GM19099 (cell line): ENCODE results near the gene APPL2.

ENCODE experiments used
- POLR2A ChIP-seq: IDR thresholded peaks from 3 replicates; pipeline ENCODE4 v1.6.1; 2011; ENCODE audit warnings: low read depth; ENCODE audit not compliant: insufficient read length; ENCODE audit errors: extremely low read depth

APPL2 gene

DNA sequence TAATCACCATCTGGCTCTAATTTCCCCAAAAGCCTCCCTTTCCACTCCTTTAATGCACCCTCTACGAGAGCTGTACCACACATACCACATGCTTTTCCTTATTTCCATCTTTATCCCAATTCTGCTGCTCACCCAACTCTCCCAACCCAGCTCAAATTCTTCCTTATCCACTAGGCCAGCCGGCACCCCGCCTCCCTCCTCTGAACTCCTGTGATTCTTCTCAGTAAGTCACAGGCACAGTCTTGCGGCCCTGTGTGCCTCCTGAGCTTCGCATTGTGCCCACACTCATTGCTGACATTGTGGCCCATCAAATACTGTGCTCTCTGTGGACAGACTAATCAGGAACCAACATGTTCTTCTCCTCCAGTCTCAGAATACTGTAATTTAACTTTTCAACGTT lies 45.4 kb downstream of the APPL2 start:
- no peak for TF ChIP-seq POLR2A

GRCh38 chr12:105189293-105189692 lies 46.7 kb downstream of the APPL2 start:
- no peak for TF ChIP-seq POLR2A

DNA sequence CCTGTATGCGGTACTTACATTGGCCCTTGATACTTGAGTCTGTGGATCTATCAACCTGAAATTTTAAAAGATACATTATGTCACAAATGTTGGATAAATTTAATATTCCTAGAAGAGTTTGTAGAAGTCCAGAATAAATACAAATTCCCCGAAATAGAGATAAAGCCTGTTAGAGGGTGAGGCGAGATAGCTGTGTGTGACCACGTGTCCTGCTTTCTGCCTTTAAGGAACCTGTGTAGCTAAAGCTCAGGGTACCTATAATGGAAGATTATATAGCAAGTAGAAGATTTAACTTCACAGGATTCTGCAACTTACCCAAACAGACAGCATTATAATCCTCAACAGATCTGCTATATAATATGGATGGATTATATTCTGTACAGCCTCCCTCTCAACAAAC lies 58.8 kb downstream of the APPL2 start:
- no peak for TF ChIP-seq POLR2A

- no peak for TF ChIP-seq POLR2A
These were observed 60.5 kb downstream of the APPL2 start for GRCh38 chr12:105175397-105175990.

DNA sequence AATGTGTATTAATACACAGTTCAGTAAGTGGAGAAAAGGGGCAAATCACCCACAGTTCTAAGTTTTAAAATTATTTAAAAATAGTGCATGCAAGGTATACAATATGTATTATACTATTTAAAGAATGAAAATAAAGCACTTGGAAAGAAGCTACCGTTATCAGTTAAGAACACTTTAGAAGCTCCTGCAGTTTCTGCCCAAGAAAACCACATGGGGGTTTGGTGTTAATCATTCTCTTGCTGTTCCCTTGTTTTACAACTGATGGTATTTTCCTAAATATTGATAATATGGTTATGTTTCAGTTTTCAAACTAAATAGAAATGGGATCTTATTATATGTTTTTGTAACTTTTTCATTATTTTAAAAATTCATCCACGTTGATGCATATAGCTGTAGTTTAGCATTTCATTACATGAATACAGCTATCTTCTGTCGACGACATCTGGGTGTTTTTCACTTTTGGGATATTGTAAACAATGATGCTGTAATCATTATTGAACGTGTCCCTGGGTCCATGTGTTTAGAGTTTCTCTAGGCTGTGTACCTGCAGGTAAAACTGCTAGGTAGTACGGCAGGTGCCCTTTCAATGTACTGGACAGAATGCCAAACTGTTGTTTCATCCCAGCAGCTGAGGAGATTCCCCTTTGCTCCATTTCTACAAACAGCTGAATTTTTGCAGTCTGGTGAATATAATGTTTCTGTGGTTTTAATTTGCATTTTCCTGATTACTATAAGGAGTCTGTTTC lies 64.1 kb downstream of the APPL2 start:
- TF ChIP-seq POLR2A: no peak

- no peak for TF ChIP-seq POLR2A
These were observed 65.8 kb downstream of the APPL2 start for GRCh38 chr12:105170139-105170538.

GRCh38 chr12:105168006-105168405 lies 68.0 kb downstream of the APPL2 start:
- no peak for TF ChIP-seq POLR2A

DNA sequence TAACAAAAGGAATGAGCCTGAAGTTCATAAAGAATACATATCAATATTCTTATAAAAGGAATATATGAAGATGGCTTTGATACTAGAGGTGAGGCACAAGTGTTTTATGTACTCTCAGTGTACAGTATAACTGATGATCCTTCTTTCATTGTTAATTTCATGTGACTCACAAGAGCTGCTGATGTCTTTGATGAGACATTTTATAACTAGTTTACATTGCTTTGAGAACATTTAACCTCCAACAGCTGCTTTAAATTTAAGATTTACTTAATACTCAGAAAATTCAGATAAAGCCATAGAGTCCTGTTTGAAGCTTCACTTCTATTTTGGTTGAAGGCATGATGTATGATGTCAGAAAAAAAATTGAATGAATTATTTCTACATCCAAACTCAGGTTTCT lies 68.6 kb downstream of the APPL2 start:
- TF ChIP-seq POLR2A: no peak

DNA sequence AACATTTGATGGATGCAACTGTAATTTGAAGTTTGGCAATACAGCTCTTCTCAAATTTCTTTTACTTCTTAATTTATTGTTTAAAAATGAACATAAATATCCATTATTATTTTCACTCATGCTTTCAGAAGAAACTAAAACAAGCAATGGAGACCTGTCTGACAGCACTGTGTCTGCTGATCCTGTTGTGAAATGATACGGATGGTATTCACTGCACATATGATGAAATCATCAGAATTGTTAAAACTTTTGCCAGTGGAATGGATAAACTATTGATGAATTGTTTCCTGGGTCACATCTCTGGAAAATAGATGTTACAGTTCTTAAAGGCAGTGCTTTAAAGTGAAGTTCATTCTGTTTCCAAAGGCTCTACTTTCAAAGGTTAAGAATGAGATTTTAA lies 69.2 kb downstream of the APPL2 start:
- TF ChIP-seq POLR2A: no peak

DNA sequence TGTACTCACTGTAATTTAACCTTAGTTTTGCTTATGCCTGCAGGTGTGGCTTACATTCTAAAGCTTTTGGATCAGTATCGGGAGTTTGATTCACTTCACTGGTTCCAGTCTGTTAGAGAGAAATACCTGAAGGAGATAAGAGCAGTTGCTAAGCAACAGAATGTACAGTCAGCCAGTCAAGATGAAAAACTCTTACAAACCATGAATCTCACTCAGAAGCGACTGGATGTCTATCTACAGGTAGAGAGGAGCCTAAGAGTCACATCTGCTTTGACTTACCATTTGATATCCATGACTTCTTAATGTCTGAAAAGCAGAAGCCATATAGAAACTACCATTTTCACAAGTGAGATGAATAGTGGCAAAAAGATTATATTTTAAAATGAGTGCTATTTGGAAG lies 71.9 kb downstream of the APPL2 start:
- no peak for TF ChIP-seq POLR2A

DNA sequence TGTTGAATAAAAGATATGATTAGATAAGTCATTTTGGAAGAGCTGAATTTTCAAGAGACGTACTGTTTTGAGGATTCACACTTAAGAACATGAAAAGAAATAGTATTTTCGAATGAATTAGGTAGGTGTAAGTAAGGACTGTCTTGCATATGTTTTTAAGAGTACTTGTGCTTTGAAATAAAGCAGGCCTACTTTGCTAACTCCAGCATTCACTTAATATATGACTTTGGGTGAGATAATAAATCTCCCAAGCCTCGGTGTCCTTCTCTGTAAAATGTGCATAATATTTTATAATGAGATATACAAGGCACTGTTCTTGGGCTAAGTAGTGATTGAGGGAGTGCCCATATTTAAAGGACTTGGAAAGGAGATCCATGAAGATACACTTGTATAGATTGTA lies 73.8 kb downstream of the APPL2 start:
- no peak for TF ChIP-seq POLR2A

GRCh38 chr12:105158876-105159275 lies 77.1 kb downstream of the APPL2 start:
- no peak for TF ChIP-seq POLR2A

DNA sequence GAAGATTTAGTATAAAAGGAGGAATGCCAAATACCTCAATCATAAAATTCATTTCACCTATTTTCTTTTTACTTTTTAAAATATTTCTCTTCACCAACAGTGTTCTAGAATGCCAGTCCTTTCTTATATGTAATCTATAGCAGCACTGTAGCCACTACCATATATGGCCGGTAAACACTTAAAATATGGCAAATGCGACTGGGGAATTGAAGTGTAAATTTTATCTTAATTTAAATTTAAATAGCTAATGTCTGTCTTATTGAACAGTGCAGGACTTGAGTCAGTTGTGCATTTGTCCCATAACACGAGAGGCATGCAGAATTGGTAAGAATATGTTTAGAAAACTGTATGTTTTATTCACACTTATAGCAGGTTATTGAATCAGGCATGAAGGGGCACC lies 78.4 kb downstream of the APPL2 start:
- no peak for TF ChIP-seq POLR2A

DNA sequence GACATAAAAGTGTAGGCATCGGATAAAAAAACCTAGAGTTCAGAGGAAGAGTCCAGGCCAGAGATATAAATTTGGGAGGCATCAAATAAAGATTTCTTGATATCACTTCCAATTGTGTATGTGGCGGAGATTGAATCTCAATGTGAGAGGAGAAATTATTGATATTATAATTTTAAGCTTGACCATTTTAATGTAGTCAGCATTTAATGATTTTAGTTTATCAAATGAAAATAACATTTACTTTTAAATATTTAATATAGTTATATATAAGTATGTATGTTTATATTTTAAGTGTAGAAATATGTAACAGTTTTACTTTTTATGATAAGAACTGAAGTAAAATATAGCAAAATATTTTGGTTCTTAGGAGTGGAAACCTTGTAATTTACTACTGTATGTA lies 79.7 kb downstream of the APPL2 start:
- TF ChIP-seq POLR2A: no peak

DNA sequence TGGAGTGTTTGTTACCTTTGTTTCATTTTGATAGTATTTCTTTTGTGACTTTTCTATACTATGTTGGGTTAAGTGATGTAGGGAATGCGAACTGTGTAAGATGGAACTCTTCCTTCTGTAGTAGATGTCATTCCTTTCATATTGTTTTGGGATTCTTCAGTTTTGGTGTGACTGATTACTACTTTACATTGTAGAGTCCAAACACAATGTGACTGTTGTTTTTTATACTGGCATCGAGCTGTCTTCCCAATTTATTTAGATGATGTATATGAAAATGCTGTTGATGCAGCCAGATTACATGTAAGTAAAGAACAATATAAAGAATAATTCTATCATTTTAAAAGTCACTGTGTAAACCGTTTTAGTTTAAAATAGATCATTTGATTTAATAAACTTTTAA lies 93.7 kb downstream of the APPL2 start:
- no peak for TF ChIP-seq POLR2A

DNA sequence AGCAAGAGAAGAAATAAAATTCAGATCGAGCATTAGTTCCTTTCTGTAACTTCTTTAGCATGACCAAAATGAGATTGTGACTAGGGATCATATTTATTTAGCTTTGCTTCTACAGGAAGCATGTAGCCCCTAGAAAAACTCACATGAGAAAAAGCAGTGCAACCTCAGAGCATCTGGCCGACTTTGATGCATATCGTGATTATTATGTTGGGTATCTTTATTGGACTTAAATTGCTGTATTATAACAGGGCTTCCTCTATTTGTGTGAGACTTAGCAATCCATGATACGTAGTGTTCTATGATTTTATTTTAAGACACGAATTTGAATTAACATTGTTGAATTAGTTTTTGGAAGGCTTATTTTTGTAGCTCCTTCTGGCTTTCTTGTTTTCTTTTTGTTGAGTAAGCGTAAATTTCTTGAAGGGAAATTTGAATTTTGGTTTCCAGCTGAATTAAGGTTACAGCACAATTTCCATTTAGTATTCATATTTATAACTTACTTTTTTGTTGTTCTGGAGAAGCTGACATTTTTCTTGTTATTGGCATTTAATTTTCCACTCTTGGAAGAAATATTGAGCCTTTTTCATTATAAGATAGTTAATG lies 94.6 kb downstream of the APPL2 start:
- TF ChIP-seq POLR2A: no peak
